Measurements from ENCODE around the gene SNCA.

Gene SNCA

GRCh38 chr4:89839558-89839957 is 2.6 kb upstream of the SNCA start:
- no peak for TF ChIP-seq POLR2A (IDR thresholded peaks at IDR 0.05; ENCODE audit: extremely low read depth, insufficient read length)
- DNase-seq (ENCODE audit: low read depth): no peak
- no peak overlapping the region for H3K4me3 ChIP-seq (ENCODE audit: low read depth, low read length)

- no peak for DNase-seq (ENCODE audit: low read depth)
- no peak overlapping the region for H3K4me3 ChIP-seq (ENCODE audit: low read depth, low read length)
- TF ChIP-seq CTCF (IDR thresholded peaks at IDR 0.05; ENCODE audit: low read depth, low read length): no peak
- no peak for TF ChIP-seq MAX (IDR thresholded peaks at IDR 0.05; ENCODE audit: low read depth, low read length)
- TF ChIP-seq MYC (IDR thresholded peaks at IDR 0.05; ENCODE audit: low read depth, low read length): no peak
- no peak for TF ChIP-seq POLR2A (IDR thresholded peaks at IDR 0.05; ENCODE audit: extremely low read depth, insufficient read length)
These were observed 1.0 kb upstream of the SNCA start for GRCh38 chr4:89837993-89838390.

GRCh38 chr4:89837385-89837992 is 528 bp upstream of the SNCA start:
- TF ChIP-seq POLR2A (IDR thresholded peaks at IDR 0.05; ENCODE audit: extremely low read depth, insufficient read length): no peak
- TF ChIP-seq CTCF (IDR thresholded peaks at IDR 0.05; ENCODE audit: low read depth, low read length): no peak
- no peak for TF ChIP-seq MYC (IDR thresholded peaks at IDR 0.05; ENCODE audit: low read depth, low read length)
- no peak for TF ChIP-seq MAX (IDR thresholded peaks at IDR 0.05; ENCODE audit: low read depth, low read length)
- H3K4me3 ChIP-seq (ENCODE audit: low read depth, low read length): no peak overlapping the region
- no peak for DNase-seq (ENCODE audit: low read depth)

- no peak for TF ChIP-seq POLR2A (IDR thresholded peaks at IDR 0.05; ENCODE audit: extremely low read depth, insufficient read length)
- no peak for TF ChIP-seq MYC (IDR thresholded peaks at IDR 0.05; ENCODE audit: low read depth, low read length)
- no peak for TF ChIP-seq MAX (IDR thresholded peaks at IDR 0.05; ENCODE audit: low read depth, low read length)
- no peak for DNase-seq (ENCODE audit: low read depth)
- no peak overlapping the region for H3K4me3 ChIP-seq (ENCODE audit: low read depth, low read length)
These were observed 773 bp downstream of the SNCA start for GRCh38 chr4:89836031-89836745.

GRCh38 chr4:89835413-89835812 is 1.5 kb downstream of the SNCA start:
- DNase-seq (ENCODE audit: low read depth): no peak
- TF ChIP-seq MAX (IDR thresholded peaks at IDR 0.05; ENCODE audit: low read depth, low read length) (no peak), MYC (IDR thresholded peaks at IDR 0.05; ENCODE audit: low read depth, low read length) (no peak), POLR2A (IDR thresholded peaks at IDR 0.05; ENCODE audit: extremely low read depth, insufficient read length) (no peak), CTCF (IDR thresholded peaks at IDR 0.05; ENCODE audit: low read depth, low read length) (no peak)
- no peak overlapping the region for H3K4me3 ChIP-seq (ENCODE audit: low read depth, low read length)

- DNase-seq (ENCODE audit: low read depth): no peak
- no peak for TF ChIP-seq MYC (IDR thresholded peaks at IDR 0.05; ENCODE audit: low read depth, low read length)
- TF ChIP-seq POLR2A (IDR thresholded peaks at IDR 0.05; ENCODE audit: extremely low read depth, insufficient read length): no peak
- TF ChIP-seq CTCF (IDR thresholded peaks at IDR 0.05; ENCODE audit: low read depth, low read length): no peak
- TF ChIP-seq MAX (IDR thresholded peaks at IDR 0.05; ENCODE audit: low read depth, low read length): no peak
- no peak overlapping the region for H3K4me3 ChIP-seq (ENCODE audit: low read depth, low read length)
These were observed 2.3 kb downstream of the SNCA start for GRCh38 chr4:89834486-89835209.

Measured in NB4 (cell line).